ENCODE data around the gene KEL. TPM values are rescaled to one million over a fixed set of nuclear protein-coding genes. Genes with fewer than 3 reads are reported as not detected.

Gene KEL
- total RNA-seq, 1 experiment from 2014 or later = 0.91 TPM

GRCh38 chr7:142914121-142914520 lies 48.0 kb downstream of the KEL start (continued):
- TF ChIP-seq, protein P1, sequence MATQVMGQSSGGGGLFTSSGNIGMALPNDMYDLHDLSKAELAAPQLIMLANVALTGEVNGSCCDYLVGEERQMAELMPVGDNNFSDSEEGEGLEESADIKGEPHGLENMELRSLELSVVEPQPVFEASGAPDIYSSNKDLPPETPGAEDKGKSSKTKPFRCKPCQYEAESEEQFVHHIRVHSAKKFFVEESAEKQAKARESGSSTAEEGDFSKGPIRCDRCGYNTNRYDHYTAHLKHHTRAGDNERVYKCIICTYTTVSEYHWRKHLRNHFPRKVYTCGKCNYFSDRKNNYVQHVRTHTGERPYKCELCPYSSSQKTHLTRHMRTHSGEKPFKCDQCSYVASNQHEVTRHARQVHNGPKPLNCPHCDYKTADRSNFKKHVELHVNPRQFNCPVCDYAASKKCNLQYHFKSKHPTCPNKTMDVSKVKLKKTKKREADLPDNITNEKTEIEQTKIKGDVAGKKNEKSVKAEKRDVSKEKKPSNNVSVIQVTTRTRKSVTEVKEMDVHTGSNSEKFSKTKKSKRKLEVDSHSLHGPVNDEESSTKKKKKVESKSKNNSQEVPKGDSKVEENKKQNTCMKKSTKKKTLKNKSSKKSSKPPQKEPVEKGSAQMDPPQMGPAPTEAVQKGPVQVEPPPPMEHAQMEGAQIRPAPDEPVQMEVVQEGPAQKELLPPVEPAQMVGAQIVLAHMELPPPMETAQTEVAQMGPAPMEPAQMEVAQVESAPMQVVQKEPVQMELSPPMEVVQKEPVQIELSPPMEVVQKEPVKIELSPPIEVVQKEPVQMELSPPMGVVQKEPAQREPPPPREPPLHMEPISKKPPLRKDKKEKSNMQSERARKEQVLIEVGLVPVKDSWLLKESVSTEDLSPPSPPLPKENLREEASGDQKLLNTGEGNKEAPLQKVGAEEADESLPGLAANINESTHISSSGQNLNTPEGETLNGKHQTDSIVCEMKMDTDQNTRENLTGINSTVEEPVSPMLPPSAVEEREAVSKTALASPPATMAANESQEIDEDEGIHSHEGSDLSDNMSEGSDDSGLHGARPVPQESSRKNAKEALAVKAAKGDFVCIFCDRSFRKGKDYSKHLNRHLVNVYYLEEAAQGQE (IDR thresholded peaks at IDR 0.05; ENCODE audit: low read depth) = no peak
- TF ChIP-seq SRF (IDR thresholded peaks at IDR 0.05; ENCODE audit: low read depth) (no peak), CBX3 (IDR thresholded peaks at IDR 0.05; ENCODE audit: low read depth) (no peak), FOSL1 (IDR thresholded peaks at IDR 0.05; ENCODE audit: low read depth) (no peak), YY1 (IDR thresholded peaks at IDR 0.05; ENCODE audit: extremely low read depth, insufficient replicate concordance, low read depth, low read length) (no peak), ZBTB33 (IDR thresholded peaks at IDR 0.05; ENCODE audit: extremely low read depth, insufficient replicate concordance, low read length) (no peak)

DNA sequence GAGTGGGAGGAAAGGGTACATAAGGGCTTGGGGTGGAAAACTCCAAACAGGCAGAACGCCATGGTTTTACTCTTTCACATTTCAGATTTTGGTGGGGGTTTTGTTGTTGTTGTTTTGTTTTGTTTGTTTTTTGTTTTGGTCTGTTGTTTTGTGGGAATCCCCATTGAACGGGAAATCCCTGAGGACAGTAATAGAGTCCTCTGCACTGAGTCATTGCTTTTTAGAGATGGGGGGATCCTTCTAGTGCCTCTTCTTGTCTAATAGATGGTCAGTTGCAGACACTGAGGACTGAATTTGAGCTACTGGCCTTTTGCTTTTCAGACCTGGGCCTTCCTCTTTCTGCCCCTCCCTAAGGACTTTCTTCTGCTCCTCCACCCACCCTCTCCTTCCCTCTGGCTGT lies 48.6 kb downstream of the KEL start:
- Histone ChIP-seq H3K4me2 (ENCODE audit: low read length) (no peak overlapping the region), H3K27me3 (ENCODE audit: insufficient read depth, low read length) (peaks cover 23% of the 10 kb centered on the region), H3K9me2 (ENCODE audit: insufficient read depth) (no peaks in the 10 kb centered on the region), H4K20me1 (ENCODE audit: insufficient read depth) (no peaks in the 10 kb centered on the region), H2AFZ (ENCODE audit: low read depth, low read length, poor library complexity, severe bottlenecking) (no peak overlapping the region), H3K9ac (ENCODE audit: low read length) (no peak overlapping the region), H3K4me1 (ENCODE audit: control insufficient read depth in 1 of 2, insufficient read depth in 2 of 2, low read length in 2 of 2) (no peaks in the 10 kb centered on the region), H3K79me2 (ENCODE audit: insufficient read depth, low read length) (no peaks in the 10 kb centered on the region), H3K4me3 (replicated peaks in 1 of 2; ENCODE audit: low read depth in 1 of 2, low read length in 2 of 2) (no peak overlapping the region), H3K27ac (ENCODE audit: low read depth, low read length) (no peak overlapping the region), H3K9me3 (ENCODE audit: control insufficient read depth in 1 of 2, insufficient read depth in 1 of 2, low read depth in 1 of 2, low read length in 2 of 2) (no peaks in the 10 kb centered on the region), H3K36me3 (ENCODE audit: control insufficient read depth in 1 of 2, insufficient read depth in 2 of 2, low read length in 2 of 2) (no peaks in the 10 kb centered on the region)
- CTCF ChIA-PET = no interaction called here
- ATAC-seq (no peak), DNase-seq (ENCODE audit: low read depth, low spot score) (no peak)
- intact Hi-C loops (cut with micrococcal nuclease) = no loop called here
- POLR2A ChIA-PET = no interaction called here
- RAD21 ChIA-PET (ENCODE audit: low non-redundant PET in 1 of 2, low total read pairs in 2 of 2, uncharacterized antibody in 2 of 2, unreplicated experiment in 2 of 2) = no interaction called here
- BruUV-seq (replicated peaks) = no TSS peak
- TF ChIP-seq, protein P2, sequence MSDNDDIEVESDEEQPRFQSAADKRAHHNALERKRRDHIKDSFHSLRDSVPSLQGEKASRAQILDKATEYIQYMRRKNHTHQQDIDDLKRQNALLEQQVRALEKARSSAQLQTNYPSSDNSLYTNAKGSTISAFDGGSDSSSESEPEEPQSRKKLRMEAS (IDR thresholded peaks at IDR 0.05) = no peak
- no peak for TF ChIP-seq SP1 (IDR thresholded peaks at IDR 0.05; ENCODE audit: low read depth)
- no peak for TF ChIP-seq CBX3 (IDR thresholded peaks at IDR 0.05; ENCODE audit: low read depth)

Measured in HCT116 (cell line).